GM12864 (cell line): ENCODE data around the gene PCDH8.
A peak's percentile ranks its signal among the peaks of the same experiment; 100 is the strongest.

Source experiments
- DNase-seq: peaks from one replicate; pipeline ENCODE4 v3.0.0-alpha.2; 2011; ENCODE audit warnings: low read depth
- H3K4me3 ChIP-seq: 2 replicates; pipeline ENCODE4 v1.5.1; 2011; ENCODE audit warnings: mild to moderate bottlenecking, low read depth, low read length, control low read depth
- TF ChIP-seq, protein P1 (sequence below): IDR thresholded peaks from 2 replicates; pipeline ENCODE4 v1.5.1; 2011; ENCODE audit warnings: low read depth, mild to moderate bottlenecking, moderate library complexity, low read length, control low read depth, inconsistent platforms; ENCODE audit errors: missing control alignments

PCDH8 gene

GRCh38 chr13:52815330-52815729 lies 33.1 kb downstream of the PCDH8 start:
- no peak overlapping the region for H3K4me3 ChIP-seq
- DNase-seq = no peak
- TF ChIP-seq, protein P1, sequence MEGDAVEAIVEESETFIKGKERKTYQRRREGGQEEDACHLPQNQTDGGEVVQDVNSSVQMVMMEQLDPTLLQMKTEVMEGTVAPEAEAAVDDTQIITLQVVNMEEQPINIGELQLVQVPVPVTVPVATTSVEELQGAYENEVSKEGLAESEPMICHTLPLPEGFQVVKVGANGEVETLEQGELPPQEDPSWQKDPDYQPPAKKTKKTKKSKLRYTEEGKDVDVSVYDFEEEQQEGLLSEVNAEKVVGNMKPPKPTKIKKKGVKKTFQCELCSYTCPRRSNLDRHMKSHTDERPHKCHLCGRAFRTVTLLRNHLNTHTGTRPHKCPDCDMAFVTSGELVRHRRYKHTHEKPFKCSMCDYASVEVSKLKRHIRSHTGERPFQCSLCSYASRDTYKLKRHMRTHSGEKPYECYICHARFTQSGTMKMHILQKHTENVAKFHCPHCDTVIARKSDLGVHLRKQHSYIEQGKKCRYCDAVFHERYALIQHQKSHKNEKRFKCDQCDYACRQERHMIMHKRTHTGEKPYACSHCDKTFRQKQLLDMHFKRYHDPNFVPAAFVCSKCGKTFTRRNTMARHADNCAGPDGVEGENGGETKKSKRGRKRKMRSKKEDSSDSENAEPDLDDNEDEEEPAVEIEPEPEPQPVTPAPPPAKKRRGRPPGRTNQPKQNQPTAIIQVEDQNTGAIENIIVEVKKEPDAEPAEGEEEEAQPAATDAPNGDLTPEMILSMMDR = no peak

DNA sequence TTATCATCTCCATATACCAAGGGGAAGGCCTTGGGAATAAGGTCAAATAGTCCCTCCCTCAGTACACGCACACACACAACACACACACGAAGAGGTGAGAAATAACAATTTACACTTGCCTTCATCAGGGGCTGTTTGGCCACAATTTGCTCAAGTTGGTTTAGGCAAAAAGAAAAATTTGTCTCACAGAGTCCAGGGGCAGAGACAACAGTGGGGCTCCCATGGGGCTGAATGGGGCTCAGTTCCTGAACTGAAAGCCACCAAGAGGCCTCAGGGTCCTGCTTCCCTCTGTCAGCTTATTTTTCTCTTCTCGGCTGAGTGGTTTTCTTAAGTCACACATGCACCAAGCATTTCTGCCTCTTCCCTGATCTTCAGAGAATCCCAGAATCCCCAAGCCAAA lies 35.5 kb downstream of the PCDH8 start:
- no peak for DNase-seq
- TF ChIP-seq, protein P1 = no peak
- no peak overlapping the region for H3K4me3 ChIP-seq

- TF ChIP-seq, protein P1 = no peak
- DNase-seq = no peak
- H3K4me3 ChIP-seq = no peak overlapping the region
These were observed 36.6 kb downstream of the PCDH8 start for GRCh38 chr13:52811841-52812240.

- no peak overlapping the region for H3K4me3 ChIP-seq
- TF ChIP-seq, protein P1 = no peak
- DNase-seq = no peak
These were observed 37.9 kb downstream of the PCDH8 start for GRCh38 chr13:52810526-52810925.

- H3K4me3 ChIP-seq = no peak overlapping the region
- TF ChIP-seq, protein P1 = no peak
- no peak for DNase-seq
These were observed 38.4 kb downstream of the PCDH8 start for GRCh38 chr13:52810011-52810410.

- TF ChIP-seq, protein P1 = peak; percentile 88
- H3K4me3 ChIP-seq = no peak overlapping the region
- DNase-seq = no peak
These were observed 39.1 kb downstream of the PCDH8 start for GRCh38 chr13:52809310-52809769.

DNA sequence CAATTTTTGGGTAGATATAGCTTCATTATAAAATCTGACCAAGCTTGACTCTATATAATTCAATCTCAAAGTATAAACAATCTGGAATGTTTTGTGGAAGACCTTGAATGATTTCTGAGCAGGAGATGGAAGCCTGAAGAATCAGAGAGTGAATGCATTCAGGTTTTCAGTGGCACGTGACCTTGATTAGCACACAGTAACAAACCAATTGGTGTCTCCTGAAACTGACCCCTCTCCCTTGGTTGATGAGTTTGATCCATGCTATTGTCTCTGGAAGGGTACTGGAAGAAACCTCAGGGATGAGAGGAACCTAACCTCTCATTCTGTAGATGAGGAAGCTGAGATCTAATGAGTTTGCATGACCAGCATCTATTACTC lies 39.6 kb downstream of the PCDH8 start:
- no peak for DNase-seq
- TF ChIP-seq, protein P1 = no peak
- no peak overlapping the region for H3K4me3 ChIP-seq
